Smooth muscle cell (in vitro differentiated cells): ENCODE data around the gene CFAP68. TPM values are rescaled to one million over a fixed set of nuclear protein-coding genes. Genes with fewer than 3 reads are reported as not detected.

Experiments
- DNase-seq: peaks from one replicate; lab custom pipeline; 2025; ENCODE audit not compliant: unreplicated experiment; lab: John Stamatoyannopoulos, UW
- H2AFZ ChIP-seq: fragments of 200-600 bp; sonication (generic); 2 replicates; pipeline ENCODE4 v1.6.0; 2016; ENCODE audit warnings: antibody characterized with exemption, low read depth, mild to moderate bottlenecking
- H3F3A ChIP-seq: fragments of 200-600 bp; sonication (generic); 2 replicates; pipeline ENCODE4 v1.6.0; 2017; ENCODE audit warnings: antibody characterized with exemption, low read depth
- H3K27ac ChIP-seq: fragments of 200-600 bp; sonication (generic); 2 replicates; pipeline ENCODE4 v1.5.1; 2016; ENCODE audit warnings: low read depth, mild to moderate bottlenecking
- H3K27me3 ChIP-seq: fragments of 200-600 bp; sonication (generic); 2 replicates; pipeline ENCODE4 v1.6.1; 2016; ENCODE audit warnings: low read depth, mild to moderate bottlenecking
- H3K36me3 ChIP-seq: fragments of 200-600 bp; sonication (generic); 2 replicates; pipeline ENCODE4 v1.5.1; 2016; ENCODE audit warnings: low read depth
- H3K4me1 ChIP-seq: fragments of 200-600 bp; sonication (generic); 2 replicates; pipeline ENCODE4 v1.5.1; 2016; ENCODE audit warnings: low read depth
- H3K4me2 ChIP-seq: fragments of 200-600 bp; sonication (generic); 2 replicates; pipeline ENCODE4 v1.6.0; 2016; ENCODE audit warnings: mild to moderate bottlenecking
- H3K4me3 ChIP-seq: fragments of 200-600 bp; sonication (generic); 2 replicates; pipeline ENCODE4 v1.5.1; 2016; ENCODE audit warnings: mild to moderate bottlenecking
- H3K79me2 ChIP-seq: fragments of 200-600 bp; sonication (generic); 2 replicates; pipeline ENCODE4 v1.6.0; 2016; ENCODE audit warnings: low read depth, mild to moderate bottlenecking
- H3K9ac ChIP-seq: fragments of 200-600 bp; sonication (generic); 2 replicates; pipeline ENCODE4 v1.6.0; 2016; ENCODE audit warnings: low read depth
- H3K9me3 ChIP-seq: fragments of 200-600 bp; sonication (generic); replicated peaks from 2 replicates; pipeline ENCODE4 v1.5.1; 2016; ENCODE audit warnings: low read depth
- H4K20me1 ChIP-seq: fragments of 200-600 bp; sonication (generic); 2 replicates; pipeline ENCODE4 v1.6.0; 2016; ENCODE audit warnings: low read depth
- WGBS: methylation state at CpG from one replicate; pipeline ENCODE4 v1.1.7; 2016; ENCODE audit warnings: low lambda C conversion rate; 5-methylcytosine and 5-hydroxymethylcytosine counted together
- polyA plus RNA-seq: library from polyadenylated mRNA; unstranded; fragments of >200 nt; fragmentation: Nextera tagmentation; extraction: Ambion mirVana; gene quantifications from 2 replicates; pipeline ENCODE4 v1.2.1, GENCODE V29; 2016
- total RNA-seq: library from RNA; depleted of rRNA; stranded (reverse); fragments of >200 nt; gene quantifications from 2 replicates; pipeline ENCODE4 v1.2.3, GENCODE V29; 2014
- TF ChIP-seq, protein P1 (sequence below): fragments of 200-600 bp; sonication (generic); IDR thresholded peaks from 2 replicates; pipeline ENCODE4 v1.5.1; 2017; ENCODE audit warnings: borderline replicate concordance, mild to moderate bottlenecking, antibody characterized with exemption; ENCODE audit not compliant: insufficient read depth, poor library complexity, severe bottlenecking

The CFAP68 gene
- total and polyA plus RNA-seq, 2 experiments from 2014 or later, result 2.7 to 17.6 TPM

DNA sequence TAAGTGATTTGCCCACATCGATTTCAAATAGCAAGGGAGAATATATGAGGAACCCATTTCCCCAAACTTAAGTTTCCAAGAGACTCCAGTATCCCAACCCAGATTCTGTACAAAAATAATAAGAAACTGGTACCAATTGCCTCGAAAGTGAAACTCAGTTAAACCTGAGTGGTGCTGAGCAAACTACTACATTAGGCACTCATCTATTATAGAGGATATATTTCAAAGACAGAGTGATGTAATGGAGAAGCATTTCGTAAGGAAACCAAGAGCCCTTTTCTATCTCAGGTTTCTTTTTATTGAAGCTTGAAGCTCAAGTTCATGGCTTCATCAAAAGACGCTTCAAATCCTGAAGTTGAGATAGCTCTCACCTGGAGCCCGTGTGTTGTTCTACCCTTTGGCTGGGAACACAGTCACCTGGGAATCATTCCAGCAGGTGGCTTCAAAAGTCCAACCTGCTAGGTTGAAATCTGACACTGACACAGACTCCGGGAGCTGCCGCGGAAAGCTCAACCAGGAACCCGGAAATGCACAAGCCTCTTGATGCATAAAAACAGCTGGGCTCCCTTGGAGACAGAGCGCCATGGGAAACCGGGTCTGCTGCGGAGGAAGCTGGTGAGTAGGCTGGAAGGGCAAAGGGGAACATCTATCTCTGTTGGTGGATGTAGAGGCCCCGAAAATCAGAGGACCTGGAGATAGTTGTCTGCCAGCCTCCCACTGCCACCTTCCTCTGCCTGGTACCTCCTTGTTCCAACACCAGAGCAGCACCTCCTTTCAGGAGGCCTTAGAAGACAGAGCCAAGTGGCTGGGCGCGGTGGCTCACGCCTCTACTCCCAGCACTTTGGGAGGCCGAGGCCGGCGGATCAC lies 39.3 kb downstream of the CFAP68 start, which contains the start of gene C11orf52:
C11orf52 (plus strand) TSS at position 524 of the 867 bp plus-strand sequence; CDS start at position 584, 60 bp downstream.
- WGBS, result 58% methylated on average over 19 of the region's 19 CpGs
- Histone ChIP-seq H3K27me3 (no peaks in the 10 kb centered on the region), H3K36me3 (no peaks in the 10 kb centered on the region), H4K20me1 (no peaks in the 10 kb centered on the region), H3K9me3 (no peaks in the 10 kb centered on the region), H3K9ac (no peak within 1 kb of the TSS), H3K79me2 (no peaks in the 10 kb centered on the region), H3F3A (no peaks in the 10 kb centered on the region), H3K4me1 (peaks cover 13% of the 10 kb centered on the region), H3K4me3 (peak within 1 kb of the TSS; percentile 19), H2AFZ (peak within 1 kb of the TSS; percentile 77), H3K4me2 (peak within 1 kb of the TSS; percentile 43), H3K27ac (no peak within 1 kb of the TSS)
- DNase-seq, result no peak
- TF ChIP-seq, protein P1, sequence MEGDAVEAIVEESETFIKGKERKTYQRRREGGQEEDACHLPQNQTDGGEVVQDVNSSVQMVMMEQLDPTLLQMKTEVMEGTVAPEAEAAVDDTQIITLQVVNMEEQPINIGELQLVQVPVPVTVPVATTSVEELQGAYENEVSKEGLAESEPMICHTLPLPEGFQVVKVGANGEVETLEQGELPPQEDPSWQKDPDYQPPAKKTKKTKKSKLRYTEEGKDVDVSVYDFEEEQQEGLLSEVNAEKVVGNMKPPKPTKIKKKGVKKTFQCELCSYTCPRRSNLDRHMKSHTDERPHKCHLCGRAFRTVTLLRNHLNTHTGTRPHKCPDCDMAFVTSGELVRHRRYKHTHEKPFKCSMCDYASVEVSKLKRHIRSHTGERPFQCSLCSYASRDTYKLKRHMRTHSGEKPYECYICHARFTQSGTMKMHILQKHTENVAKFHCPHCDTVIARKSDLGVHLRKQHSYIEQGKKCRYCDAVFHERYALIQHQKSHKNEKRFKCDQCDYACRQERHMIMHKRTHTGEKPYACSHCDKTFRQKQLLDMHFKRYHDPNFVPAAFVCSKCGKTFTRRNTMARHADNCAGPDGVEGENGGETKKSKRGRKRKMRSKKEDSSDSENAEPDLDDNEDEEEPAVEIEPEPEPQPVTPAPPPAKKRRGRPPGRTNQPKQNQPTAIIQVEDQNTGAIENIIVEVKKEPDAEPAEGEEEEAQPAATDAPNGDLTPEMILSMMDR, result no peak

DNA sequence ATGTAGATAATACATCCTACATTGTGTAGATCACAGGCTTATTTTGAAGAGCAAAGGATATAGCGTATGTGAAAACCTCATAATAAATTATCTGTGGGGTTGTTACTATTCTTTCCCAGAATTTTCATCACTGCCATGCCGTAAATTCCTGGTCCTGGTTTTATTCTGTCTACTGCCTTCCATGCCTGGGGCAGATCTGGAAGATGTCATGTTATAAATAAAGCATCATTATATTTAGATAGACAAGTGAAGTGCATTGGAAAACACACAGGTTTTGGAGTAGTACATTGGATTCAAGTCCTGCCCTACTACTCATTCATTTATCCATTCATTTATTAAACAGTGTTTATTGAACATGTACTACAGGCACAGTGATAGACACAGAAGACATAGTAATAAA lies 41.6 kb downstream of the CFAP68 start:
- no peak overlapping the region for H3K9ac ChIP-seq
- TF ChIP-seq, protein P1, result no peak
- no peak overlapping the region for H3K4me2 ChIP-seq
- peaks cover 19% of the 10 kb centered on the region for H3K4me1 ChIP-seq
- DNase-seq, result no peak
- H2AFZ ChIP-seq, result no peak overlapping the region
- no peaks in the 10 kb centered on the region for H3K79me2 ChIP-seq
- H4K20me1 ChIP-seq, result no peaks in the 10 kb centered on the region
- no peaks in the 10 kb centered on the region for H3F3A ChIP-seq
- no peak overlapping the region for H3K4me3 ChIP-seq
- no peak overlapping the region for H3K27ac ChIP-seq
- 66% methylated on average over 2 of the region's 2 CpGs for WGBS
- H3K36me3 ChIP-seq, result no peaks in the 10 kb centered on the region
- H3K27me3 ChIP-seq, result no peaks in the 10 kb centered on the region
- no peaks in the 10 kb centered on the region for H3K9me3 ChIP-seq

DNA sequence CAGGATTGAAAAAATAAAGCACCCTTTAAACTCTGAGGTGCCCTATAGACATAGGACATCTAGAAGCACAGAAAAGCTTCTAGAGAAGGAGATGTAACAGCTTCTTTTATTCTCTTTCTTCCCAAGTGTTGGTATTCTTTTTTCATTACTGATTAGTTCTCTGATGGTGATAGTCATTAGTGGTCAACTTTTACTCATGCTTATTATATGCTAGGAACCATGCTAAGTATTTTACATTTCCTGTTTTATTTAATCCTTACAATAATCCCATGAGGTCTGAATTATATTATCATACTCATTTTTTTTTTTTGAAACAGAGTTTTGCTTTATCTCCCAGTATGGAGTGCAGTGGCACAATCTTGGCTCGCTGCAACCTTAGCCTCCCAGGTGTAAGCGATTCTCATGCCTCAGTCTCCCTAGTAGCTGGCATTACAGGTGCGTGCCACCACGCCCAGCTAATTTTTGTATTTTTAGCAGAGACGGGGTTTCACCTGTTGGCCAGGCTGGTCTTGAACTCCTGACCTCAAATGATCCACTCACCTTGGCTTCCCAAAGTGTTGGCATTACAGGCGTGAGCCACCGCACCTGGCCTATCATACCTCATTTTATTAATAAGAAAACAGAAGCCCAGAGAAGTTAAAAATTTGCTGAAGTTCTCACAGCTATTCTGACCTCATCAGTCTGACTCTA lies 42.3 kb downstream of the CFAP68 start:
- Histone ChIP-seq H4K20me1 (no peaks in the 10 kb centered on the region), H3K9ac (no peak overlapping the region), H3F3A (no peaks in the 10 kb centered on the region), H3K79me2 (no peaks in the 10 kb centered on the region), H3K9me3 (no peaks in the 10 kb centered on the region), H3K4me3 (no peak overlapping the region), H2AFZ (no peak overlapping the region), H3K36me3 (no peaks in the 10 kb centered on the region), H3K27ac (peak overlapping the region; percentile 45), H3K4me1 (peaks cover 25% of the 10 kb centered on the region), H3K27me3 (no peaks in the 10 kb centered on the region), H3K4me2 (no peak overlapping the region)
- 95% methylated on average over 7 of the region's 7 CpGs for WGBS
- DNase-seq, result no peak
- TF ChIP-seq, protein P1, result no peak
